HG02981 (cell line): ENCODE measurements around the gene NXPH4.

Experiments
- ATAC-seq: cut with Tn5 transposase; IDR thresholded peaks from one replicate; pipeline ENCODE4 v1.9.1; 2021; ENCODE audit warnings: mild to moderate bottlenecking, moderate library complexity; ENCODE audit not compliant: unreplicated experiment

The NXPH4 gene

GRCh38 chr12:57270966-57271470, 54.4 kb downstream of the NXPH4 start:
- no peak for ATAC-seq

GRCh38 chr12:57272337-57273151, 56.0 kb downstream of the NXPH4 start:
- no peak for ATAC-seq

GRCh38 chr12:57273516-57273915, 56.9 kb downstream of the NXPH4 start:
- ATAC-seq, result no peak
